Adipose tissue (tissue), 3 donors: ENCODE measurements around the gene C1QTNF1. TPM values are rescaled to one million over a fixed set of nuclear protein-coding genes. Genes with fewer than 3 reads are reported as not detected.

Experiments used
- H3K27ac ChIP-seq: one replicate; pipeline ENCODE4 v1.5.1; 2013; ENCODE audit warnings: low read depth, low read length
- WGBS, 3 donors: extraction: QIAGEN DNeasy Blood & Tissue Kit; methylation state at CpG; one replicate each; pipeline ENCODE4 v1.1.7; 2013; 5-methylcytosine and 5-hydroxymethylcytosine counted together
- polyA plus RNA-seq, 3 donors: library from polyadenylated mRNA; stranded (reverse); fragments of 200-250 nt; gene quantifications; one replicate each; pipeline ENCODE4 v1.2.3, GENCODE V29; 2013
- donor health status: healthy with polysubstance abuse.
- donor health status: Bipolar disorder and iron deficiency.
- donor health status: healthy.

Gene C1QTNF1
- polyA plus RNA-seq, 3 donors: 33.8 to 357 (median 207) TPM

DNA sequence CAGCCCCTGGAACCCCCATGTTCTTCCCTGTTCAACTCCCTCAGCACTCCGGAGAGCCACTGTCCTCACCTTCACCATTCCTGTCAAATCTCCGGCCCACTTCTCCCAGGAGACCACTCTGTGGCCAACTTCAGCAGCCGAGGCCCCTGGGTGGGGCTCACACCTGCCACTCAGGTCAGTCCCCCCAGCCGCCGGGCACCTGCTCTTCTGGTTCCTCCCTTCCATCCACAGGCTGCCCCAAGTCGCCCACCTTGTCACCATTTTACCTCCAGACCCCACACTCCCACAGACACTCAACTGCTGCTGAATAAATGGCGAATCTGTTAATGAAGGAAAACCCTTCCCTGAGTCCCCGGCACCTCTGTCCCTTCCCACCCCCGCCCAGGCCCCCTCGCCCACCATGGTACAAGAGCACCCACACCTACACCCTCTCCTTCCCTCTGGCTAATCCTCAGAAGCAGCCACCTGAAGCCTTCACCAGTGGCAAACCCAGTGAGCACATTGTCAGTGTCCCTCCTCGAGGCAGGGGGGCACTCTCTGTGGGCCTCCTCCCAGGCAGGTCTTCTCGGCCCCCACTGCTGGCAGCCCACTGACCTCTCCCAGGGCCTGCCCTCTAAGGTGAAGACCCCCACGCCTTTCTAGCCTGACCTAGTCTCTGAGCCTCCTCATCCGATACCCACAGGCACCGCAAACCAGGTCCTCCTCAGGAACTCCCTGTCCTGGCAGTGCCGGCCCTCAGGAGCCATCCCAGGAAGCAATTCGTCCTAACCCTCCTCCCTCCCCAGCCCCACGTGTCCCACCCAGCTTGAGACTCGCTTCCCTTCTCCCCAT is 22.6 kb upstream of the C1QTNF1 start:
- no peak overlapping the region for H3K27ac ChIP-seq
- WGBS, 3 donors: 84 to 90% (median 88%) methylated on average over 19 of the region's 19 CpGs

DNA sequence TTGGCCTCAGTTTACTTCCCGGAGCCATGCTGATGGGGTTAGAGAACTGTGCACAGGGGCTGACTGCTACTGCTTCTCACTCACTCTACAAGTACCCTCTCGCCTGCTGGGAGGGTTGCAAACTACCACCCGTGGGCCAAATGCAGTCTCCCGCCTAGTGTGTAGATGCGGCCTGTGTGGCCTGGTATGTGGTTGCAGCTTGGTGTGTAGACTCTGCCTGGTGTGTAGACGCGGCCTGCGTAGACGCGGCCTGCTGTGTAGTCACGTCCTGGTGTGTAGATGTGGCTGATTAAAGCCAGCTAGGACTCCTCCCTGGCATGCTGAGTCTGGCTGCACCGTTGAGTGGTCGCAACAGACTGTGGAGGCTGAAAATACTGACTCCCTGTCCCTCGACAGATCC is 21.7 kb upstream of the C1QTNF1 start:
- WGBS, 3 donors: 91 to 93% (median 92%) methylated on average over 14 of the region's 14 CpGs
- no peak overlapping the region for H3K27ac ChIP-seq

DNA sequence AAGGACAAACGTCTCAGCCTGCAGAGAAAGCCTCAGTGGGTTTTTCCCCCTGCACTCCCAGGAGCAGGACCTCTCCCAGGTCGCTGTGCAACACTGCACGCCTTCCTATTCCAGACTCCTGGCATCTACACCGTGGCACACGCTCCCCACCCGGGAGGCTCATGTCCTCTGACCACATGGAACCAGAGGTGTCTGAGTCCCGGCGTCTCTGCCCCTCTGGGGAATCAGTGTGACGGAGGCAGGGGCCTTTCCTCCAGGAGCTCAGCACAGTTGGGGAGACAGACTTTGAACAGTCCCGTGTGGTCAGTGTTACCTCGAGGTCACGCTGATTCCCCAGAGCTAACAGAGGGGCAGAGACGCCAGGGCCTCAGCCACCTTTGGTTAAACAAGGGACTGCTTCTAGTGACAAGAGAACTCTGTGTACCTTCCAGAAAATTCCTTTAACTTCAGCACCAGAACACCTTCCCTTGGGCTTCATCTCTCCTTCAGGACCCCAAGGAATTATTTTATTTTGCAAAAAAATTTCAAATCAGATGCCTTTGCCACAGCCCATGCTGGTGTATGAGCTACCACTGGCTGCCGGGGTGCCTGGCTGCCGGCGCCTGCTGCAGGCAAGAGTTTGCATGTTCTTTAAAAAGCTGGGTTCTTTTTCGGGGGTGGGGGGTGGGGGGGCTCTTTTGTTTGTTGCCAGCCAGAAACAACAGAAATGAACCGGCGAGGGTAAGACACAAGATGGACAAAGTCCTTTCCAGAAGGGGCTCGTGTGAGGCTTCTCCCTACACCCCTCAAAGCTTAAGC is 21.0 kb upstream of the C1QTNF1 start:
- 69 to 74% (median 72%) methylated on average over 20 of the region's 20 CpGs for WGBS, 3 donors

GRCh38 chr17:79003661-79004411 is 20.1 kb upstream of the C1QTNF1 start:
- 74 to 79% (median 75%) methylated on average over 3 of the region's 3 CpGs for WGBS, 3 donors
- H3K27ac ChIP-seq: no peak overlapping the region

More for the DNA sequence above, 21.0 kb upstream of the C1QTNF1 start:
- no peak overlapping the region for H3K27ac ChIP-seq

- no peak overlapping the region for H3K27ac ChIP-seq
- 38 to 62% (median 61%) methylated on average over 11 to 12 of the region's 12 CpGs for WGBS, 3 donors
Observed at GRCh38 chr17:79005063-79005861, 18.7 kb upstream of the C1QTNF1 start.

- 76 to 78% (median 77%) methylated on average over 7 to 8 of the region's 8 CpGs for WGBS, 3 donors
- no peak overlapping the region for H3K27ac ChIP-seq
Observed at GRCh38 chr17:79006046-79006445, 17.9 kb upstream of the C1QTNF1 start.

- H3K27ac ChIP-seq: no peak overlapping the region
- whole genome bisulfite sequencing, 3 donors: 83 to 85% (median 85%) methylated on average over 19 of the region's 19 CpGs
Observed at GRCh38 chr17:79006794-79007503, 17.0 kb upstream of the C1QTNF1 start.

GRCh38 chr17:79007504-79008381 is 16.2 kb upstream of the C1QTNF1 start:
- WGBS, 3 donors: 77 to 82% (median 82%) methylated on average over 21 of the region's 21 CpGs
- no peak overlapping the region for H3K27ac ChIP-seq

DNA sequence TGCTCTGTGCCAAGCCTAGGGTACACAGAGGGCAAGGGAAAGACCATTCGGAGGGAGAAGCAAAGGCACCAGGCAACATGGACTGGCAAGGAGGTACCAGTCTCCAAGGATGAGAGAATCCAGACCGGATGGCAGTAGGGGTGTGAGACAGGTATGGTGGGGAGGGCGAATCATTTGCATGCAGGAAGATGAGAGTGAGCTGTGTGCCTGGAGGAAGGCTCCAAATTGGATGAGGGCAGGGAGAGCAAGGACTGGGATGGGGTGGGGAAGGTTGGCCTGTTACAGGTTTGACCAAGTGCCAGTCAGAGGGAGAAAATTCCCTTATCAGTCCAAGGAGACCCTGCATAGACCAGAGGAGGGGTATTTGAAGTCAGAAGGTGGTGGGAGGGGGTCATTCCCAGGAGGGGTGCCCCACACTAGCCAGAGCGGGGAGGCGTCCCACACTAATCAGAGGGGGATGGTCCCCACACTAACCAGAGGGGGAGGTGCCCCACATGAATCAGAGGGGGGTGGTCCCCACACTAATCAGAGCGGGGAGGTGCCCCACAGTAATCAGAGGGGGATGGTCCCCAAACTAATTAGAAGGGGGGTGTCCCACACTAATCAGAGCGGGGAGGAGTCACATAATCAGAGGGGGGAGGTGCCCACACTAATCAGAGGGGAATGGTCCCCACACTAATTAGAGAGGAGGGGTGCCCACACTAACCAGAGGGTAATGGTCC is 15.1 kb upstream of the C1QTNF1 start:
- peak overlapping the region; percentile 48 for H3K27ac ChIP-seq
- WGBS, 3 donors: 30 to 36% (median 33%) methylated on average over 6 to 7 of the region's 7 CpGs

DNA sequence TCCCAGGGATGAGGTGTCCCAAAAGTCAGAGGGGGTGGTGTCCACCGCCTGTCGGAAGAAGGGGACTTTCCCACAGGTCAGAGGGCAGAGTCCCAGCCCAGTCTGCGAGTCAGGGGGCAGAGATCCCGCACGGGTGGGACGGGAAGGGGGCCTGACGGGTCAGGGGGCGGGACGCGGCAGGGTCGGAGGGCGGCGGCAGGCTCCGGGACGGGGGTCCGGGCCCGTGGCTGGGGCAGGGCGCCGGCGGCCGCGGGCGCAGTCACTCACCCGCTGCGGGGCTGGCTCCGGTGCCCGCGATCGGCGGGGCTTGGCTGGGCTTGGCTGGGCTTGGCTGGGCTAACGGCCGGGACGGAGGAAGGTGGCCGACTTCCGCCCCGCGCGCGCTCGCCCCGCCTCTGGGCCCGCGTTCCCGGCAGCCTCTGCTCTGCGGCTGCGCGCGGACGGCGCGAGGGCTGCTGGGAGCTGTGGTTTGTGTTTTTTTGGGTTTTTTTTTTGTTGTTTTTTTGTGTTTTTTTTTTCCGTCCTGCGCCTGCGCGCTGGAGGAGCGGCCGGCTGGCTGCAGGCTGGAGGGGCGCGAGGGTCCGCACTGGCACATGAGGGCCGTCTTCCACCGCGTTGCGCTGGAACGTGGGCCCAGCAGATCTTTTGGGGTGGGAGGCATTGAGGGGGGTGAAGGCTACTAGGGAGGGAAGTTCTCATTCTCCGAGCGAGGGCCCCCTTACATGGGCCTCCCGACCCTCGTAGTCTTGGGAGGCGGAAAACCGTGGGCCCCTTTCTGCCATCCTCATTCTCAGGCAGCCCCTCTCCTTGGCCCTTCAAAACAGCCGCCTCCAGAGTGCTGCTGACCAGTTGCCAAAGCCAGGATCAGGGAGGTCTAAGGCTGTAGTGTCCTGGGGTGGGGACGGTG is 14.3 kb upstream of the C1QTNF1 start, which contains the start of gene CANT1:
TSS of gene CANT1 (minus strand) at position 368 of the 907 bp plus-strand sequence. CDS start 12,142 bp downstream, outside the sequence.
- 1 to 2% (median 1%) methylated on average over 64 to 73 of the region's 73 CpGs for WGBS, 3 donors
- H3K27ac ChIP-seq: peak within 1 kb of the TSS; percentile 48

- H3K27ac ChIP-seq: no peak overlapping the region
- 65 to 80% (median 70%) methylated on average over 7 of the region's 7 CpGs for WGBS, 3 donors
Observed at GRCh38 chr17:79010304-79010646, 13.7 kb upstream of the C1QTNF1 start.

DNA sequence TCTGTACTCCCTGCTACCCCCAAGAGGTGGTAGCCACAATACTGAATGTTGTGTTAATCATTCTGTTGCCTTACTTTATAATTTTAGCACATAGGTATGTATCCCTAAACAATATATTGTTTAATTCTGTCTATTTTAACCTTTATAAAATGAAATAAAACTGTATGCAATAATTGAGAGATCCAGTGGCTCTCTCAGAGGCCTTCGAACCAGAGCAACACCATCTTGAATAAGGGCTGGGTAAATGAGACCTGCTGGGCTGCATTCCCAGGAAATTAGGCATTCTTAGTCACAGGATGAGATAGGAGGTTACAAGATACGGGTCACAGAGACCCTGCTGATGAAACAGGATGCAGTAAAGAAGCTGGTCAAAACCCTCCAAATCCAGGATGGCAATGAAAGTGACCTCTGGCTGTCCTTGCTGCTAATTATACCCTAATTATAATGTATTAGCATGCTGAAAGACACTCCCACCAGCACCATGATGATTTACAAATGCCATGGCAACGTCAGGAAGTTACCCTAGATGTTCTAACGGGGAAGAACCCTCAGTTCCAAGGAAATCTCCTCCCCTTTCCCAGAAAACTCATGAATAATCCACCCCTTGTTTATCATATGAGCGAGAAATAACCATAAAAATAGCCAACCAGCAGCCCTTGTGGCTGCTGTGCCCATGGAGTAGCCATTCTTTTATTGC is 12.4 kb upstream of the C1QTNF1 start:
- WGBS, 3 donors: 66 to 75% (median 73%) methylated on average over 5 of the region's 5 CpGs
- H3K27ac ChIP-seq: no peak overlapping the region

DNA sequence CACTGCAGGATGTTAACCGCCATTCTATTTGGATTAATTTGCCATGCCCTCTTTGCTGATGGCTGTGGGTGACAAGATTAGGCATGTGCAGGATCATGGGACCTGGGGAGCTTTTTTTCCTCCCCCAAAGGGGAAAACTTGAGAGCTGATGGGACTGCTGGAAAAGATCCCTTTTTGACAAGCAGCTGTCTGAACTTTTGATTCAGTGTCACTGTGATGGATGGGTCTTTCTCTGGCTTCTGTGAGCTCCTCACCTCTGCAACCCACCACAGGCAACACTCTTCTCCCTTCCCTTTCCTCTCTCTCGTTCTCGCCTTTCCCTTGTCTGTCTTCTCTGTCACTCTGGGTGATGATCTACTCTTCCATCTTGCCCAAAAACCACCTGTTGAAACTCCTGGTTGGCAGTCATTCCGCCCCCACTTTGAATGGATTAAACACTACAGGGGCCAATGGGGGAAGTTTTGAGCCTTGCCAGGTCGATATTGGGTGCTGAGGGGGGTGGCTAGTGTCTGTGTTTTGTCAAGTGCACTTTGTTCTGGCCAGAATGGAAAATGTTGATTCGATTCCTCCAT is 11.3 kb upstream of the C1QTNF1 start:
- WGBS, 3 donors: 77 to 83% (median 79%) methylated on average over 6 of the region's 6 CpGs
- H3K27ac ChIP-seq: no peak overlapping the region

DNA sequence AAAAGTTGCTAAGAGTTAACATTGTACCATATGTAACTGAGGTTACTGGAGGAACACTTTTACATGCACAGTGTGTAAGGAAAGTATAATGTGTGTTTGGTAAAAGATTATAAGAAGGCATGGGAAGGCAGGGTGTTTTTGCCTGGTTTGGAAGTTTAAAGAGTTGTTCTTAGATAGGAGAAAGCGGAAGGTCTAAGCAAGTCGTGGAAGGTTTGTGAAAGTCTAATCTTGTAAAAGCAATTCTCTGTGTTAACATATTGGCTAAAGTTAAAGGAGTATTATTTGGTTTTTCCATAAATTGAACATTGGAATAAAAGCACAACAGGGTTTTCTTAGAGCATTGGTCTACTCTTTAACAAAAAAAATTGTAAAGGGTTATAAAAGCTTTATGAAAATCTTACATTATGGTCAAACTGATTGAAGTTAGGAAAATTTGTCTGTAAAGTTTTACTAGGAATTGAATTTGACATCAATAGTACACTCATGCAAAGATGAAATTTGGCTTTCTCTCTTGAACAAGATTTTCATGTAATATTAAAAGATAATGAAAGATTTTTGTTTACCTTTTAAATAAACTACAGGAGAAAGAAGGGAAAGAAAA is 9.7 kb upstream of the C1QTNF1 start:
- 82 to 88% (median 82%) methylated on average over 2 of the region's 2 CpGs for WGBS, 3 donors
- H3K27ac ChIP-seq: no peak overlapping the region
